GM18508 (cell line): ENCODE results near the gene FCN3.
"Not testable (repeated sequence)": the region's sequence is repeated elsewhere in the genome, so short reads cannot be mapped to it uniquely, and the experiment has no call there.

Experiments
- ATAC-seq: cut with Tn5 transposase; IDR thresholded peaks from one replicate; pipeline ENCODE4 v1.9.1; 2021; ENCODE audit warnings: moderate number of reproducible peaks; ENCODE audit not compliant: insufficient read depth, unreplicated experiment

The FCN3 gene

GRCh38 chr1:27374362-27375086 lies at the start of gene FCN3:
FCN3 (minus strand) TSS chr1:27374824; CDS start chr1:27374818, 6 bp downstream.
- no peak for ATAC-seq

GRCh38 chr1:27423709-27424108 lies 49.1 kb upstream of the FCN3 start:
- ATAC-seq: no peak

- no peak for ATAC-seq
These were observed 43.9 kb upstream of the FCN3 start for GRCh38 chr1:27418326-27419185.

- no peak for ATAC-seq
These were observed 43.1 kb upstream of the FCN3 start for GRCh38 chr1:27417713-27418112.

GRCh38 chr1:27416387-27417111 lies 41.9 kb upstream of the FCN3 start:
- no peak for ATAC-seq

GRCh38 chr1:27414091-27414490 lies 39.5 kb upstream of the FCN3 start:
- no peak for ATAC-seq

DNA sequence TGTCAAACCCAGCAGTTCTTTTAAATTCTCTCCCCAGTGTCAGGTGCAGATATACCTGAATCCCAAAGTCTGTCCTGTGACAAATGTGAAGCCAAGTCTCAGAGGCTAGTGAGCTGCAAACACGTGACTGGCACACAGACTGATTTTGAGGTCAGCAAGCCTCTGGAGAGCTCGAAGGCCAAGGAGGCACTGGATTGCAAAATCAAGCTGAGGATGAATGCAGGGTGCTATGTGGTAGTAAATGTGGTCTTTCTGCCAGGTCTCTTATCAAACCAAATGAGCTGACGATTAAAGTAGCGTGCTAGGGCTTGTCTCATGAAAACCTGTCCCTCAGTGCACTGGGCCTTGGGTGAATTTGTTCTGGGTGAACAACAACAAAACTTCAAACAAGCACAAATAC lies 38.4 kb upstream of the FCN3 start:
- no peak for ATAC-seq

- no peak for ATAC-seq
These were observed 37.9 kb upstream of the FCN3 start for GRCh38 chr1:27412502-27412901.

DNA sequence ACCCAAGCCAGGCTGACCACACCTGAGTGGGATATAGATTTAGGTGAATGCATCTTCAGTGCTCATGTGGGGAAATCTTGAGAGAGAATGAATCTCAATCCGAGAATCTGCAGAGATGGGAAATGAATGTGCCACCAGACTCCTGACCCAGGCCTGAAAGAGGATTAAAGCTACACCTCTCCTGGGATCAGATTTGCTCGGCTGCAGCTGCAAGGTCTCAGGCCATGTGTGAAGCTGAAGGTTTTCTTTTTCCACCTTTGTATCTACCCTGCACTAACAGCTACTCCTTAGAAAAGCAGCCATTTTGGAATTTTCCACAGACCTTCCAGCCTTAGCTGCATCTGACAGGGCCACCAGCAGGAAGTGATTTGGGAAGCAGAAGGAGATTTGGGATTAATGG lies 36.1 kb upstream of the FCN3 start:
- ATAC-seq: no peak

DNA sequence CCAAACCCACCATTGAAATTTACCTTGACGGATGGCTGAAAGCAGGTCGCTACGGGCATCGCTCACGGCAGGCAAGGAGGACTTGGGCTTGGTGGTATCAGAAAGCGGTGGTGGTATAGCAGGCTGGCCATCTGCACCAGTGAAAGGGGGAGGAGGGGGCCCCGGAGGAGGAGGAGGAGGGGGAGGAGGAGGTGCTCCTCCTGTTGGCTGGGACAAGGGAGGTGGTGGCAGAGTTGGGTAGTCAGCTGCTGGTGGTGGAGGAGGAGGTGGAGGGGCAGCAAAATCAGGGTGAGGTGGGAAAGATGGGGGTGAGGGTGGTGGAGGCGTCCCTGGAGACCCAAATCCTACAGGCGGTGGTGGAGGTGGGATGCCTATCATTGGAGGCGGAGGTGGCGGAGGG lies 35.0 kb upstream of the FCN3 start:
- ATAC-seq: no peak

DNA sequence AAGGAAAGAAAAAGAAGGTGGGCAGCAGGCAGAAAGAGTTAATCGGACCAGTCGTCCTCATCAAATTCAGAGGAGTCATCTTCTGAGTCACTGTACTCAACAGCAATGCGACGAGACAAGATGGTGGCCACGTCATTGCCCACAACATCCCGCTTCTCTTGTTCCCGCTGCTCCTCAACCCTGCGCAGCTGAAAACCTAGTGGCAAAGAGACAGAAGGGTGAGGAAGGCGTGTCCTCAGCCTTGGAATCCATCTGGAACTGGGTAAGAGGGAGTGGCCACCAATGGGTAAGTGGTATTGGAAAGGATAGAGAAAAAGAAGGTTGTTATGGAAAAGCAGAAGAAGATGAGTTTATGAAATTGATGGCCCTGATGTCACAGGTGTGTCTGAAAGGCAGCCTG lies 33.5 kb upstream of the FCN3 start:
- no peak for ATAC-seq

DNA sequence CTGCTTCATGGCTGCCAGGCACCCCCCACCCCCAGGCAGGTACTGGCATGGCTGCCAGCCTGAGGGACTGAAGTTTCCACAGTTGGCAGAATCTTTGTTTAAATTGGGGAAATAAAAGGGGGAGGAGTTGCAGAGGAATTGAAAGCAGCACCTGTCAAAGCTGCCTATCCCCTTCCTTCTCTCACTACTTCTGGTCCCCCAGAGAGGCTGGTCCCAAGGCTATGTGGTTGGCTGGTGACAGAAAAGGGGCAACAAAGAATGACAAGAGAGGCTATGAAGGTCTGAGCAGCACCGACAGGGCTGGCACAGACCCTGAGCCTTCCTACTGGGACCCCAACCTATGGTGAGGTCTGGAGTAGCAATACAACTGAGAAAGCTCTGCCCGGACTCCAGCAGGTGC lies 32.2 kb upstream of the FCN3 start:
- ATAC-seq: not testable (repeated sequence)

DNA sequence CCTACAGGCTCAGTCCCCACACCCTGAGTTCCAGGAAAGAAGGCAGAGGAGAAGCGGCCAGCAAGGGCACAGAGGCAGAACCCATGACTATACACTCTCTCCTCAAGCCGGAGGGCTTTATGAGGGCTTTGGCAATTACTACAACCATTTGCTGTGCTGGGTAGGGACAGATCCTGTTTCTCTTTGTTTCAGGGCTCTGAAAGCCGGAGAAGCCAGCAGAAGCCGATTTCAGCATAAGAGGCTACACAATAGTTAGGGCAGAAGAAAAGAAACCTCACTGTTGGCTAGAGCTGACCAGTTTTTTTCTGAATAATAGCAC lies 31.7 kb upstream of the FCN3 start:
- ATAC-seq: no peak

- ATAC-seq: not testable (repeated sequence)
These were observed 31.2 kb upstream of the FCN3 start for GRCh38 chr1:27405598-27406361.

- no peak for ATAC-seq
These were observed 30.4 kb upstream of the FCN3 start for GRCh38 chr1:27405074-27405473.

- ATAC-seq: no peak
These were observed 29.3 kb upstream of the FCN3 start for GRCh38 chr1:27403931-27404330.

- no peak for ATAC-seq
These were observed 28.6 kb upstream of the FCN3 start for GRCh38 chr1:27403065-27403726.

GRCh38 chr1:27402349-27402754 lies 27.7 kb upstream of the FCN3 start:
- ATAC-seq: no peak

GRCh38 chr1:27400963-27401341 lies 26.3 kb upstream of the FCN3 start:
- no peak for ATAC-seq
